Astrocyte of the spinal cord (primary cell): ENCODE measurements around the gene SHC1.

Experiments used
- DNase-seq: peaks from one replicate; pipeline ENCODE4 v3.0.0; 2011; ENCODE audit warnings: low read depth, low spot score
- H3K4me3 ChIP-seq: 2 replicates; pipeline ENCODE4 v1.5.1; 2011; ENCODE audit warnings: low read depth, mild to moderate bottlenecking, low read length, moderate library complexity
- CTCF ChIP-seq: IDR thresholded peaks from 2 replicates; pipeline ENCODE4 v1.5.1; 2012; ENCODE audit warnings: low read depth, mild to moderate bottlenecking, low read length, inconsistent platforms
- in situ Hi-C: cut with HindIII; loops from 2 replicates; pipeline ENCODE4 v1.10.0; 2017; ENCODE audit warnings: low sequenced_read_pairs

The SHC1 gene

GRCh38 chr1:154959426-154959780 lies 11.1 kb downstream of the SHC1 start:
- in situ Hi-C loops, result no loop called here
- no peak for DNase-seq
- H3K4me3 ChIP-seq, result no peak overlapping the region
- TF ChIP-seq CTCF, result no peak

GRCh38 chr1:154958681-154959425 lies 11.7 kb downstream of the SHC1 start:
- in situ Hi-C loops, result no loop called here
- H3K4me3 ChIP-seq, result no peak overlapping the region
- no peak for DNase-seq
- TF ChIP-seq CTCF, result no peak

GRCh38 chr1:154958036-154958435 lies 12.5 kb downstream of the SHC1 start:
- no peak for TF ChIP-seq CTCF
- no peak for DNase-seq
- in situ Hi-C loops, result no loop called here
- H3K4me3 ChIP-seq, result no peak overlapping the region

- in situ Hi-C loops, result no loop called here
These were observed 13.4 kb downstream of the SHC1 start for GRCh38 chr1:154957091-154957657.

GRCh38 chr1:154956544-154956941 lies 14.0 kb downstream of the SHC1 start:
- no peak for TF ChIP-seq CTCF
- in situ Hi-C loops, result no loop called here
- peak overlapping the region; percentile 52 for H3K4me3 ChIP-seq
- no peak for DNase-seq

More at GRCh38 chr1:154957091-154957657, 13.4 kb downstream of the SHC1 start:
- H3K4me3 ChIP-seq, result no peak overlapping the region
- DNase-seq, result no peak
- TF ChIP-seq CTCF, result no peak

- in situ Hi-C loops, result no loop called here
- peak; percentile 93 for DNase-seq
- peak; percentile 45 for TF ChIP-seq CTCF
- H3K4me3 ChIP-seq, result peak within 1 kb of the TSS; percentile 52
These were observed 14.6 kb downstream of the SHC1 start, which contains the start of gene PBXIP1 for GRCh38 chr1:154955718-154956543. Gene PBXIP1 (minus strand): TSS chr1:154956099. CDS start chr1:154953721, 2,378 bp downstream.
